K562 (cell line): Measurements from ENCODE around the gene ERAL1. TPM values are rescaled to one million over a fixed set of nuclear protein-coding genes. Genes with fewer than 3 reads are reported as not detected.

ENCODE experiments used
- ERF ChIP-seq: fragments of 450-650 bp; formaldehyde crosslinking; IDR thresholded peaks from 2 replicates; pipeline ENCODE4 v1.4.0; 2020; ENCODE audit warnings: mild to moderate bottlenecking, mixed read lengths
- LARP7 ChIP-seq: fragments of 450-650 bp; IDR thresholded peaks from 2 replicates; pipeline ENCODE4 v1.6.1; 2016
- SIN3A ChIP-seq, 2 experiments: fragments of 150-350 bp in 1 of 2; IDR thresholded peaks; 2 replicates each; pipeline ENCODE4 v1.6.1; 2011 to 2016; ENCODE audit warnings: borderline replicate concordance in 2 of 2, low read depth in 2 of 2, low read length in 2 of 2, mild to moderate bottlenecking in 2 of 2, moderate library complexity in 2 of 2; ENCODE audit not compliant: control insufficient read depth in 1 of 2
- STAT5A ChIP-seq: IDR thresholded peaks from 2 replicates; pipeline ENCODE4 v1.6.1; 2012; ENCODE audit warnings: low read length, inconsistent platforms, borderline replicate concordance
- polyA plus RNA-seq, 8 experiments: library from polyadenylated mRNA; depleted of rRNA in 4 of 8; stranded (reverse) in 5 of 8; unstranded in 3 of 8; fragments of >200 nt; fragmentation: Nextera tagmentation in 2 of 8; fragmentation: Illumina TruSeq in 1 of 8; extraction: Ambion mirVana in 2 of 8; extraction: Trizol in 1 of 8; gene quantifications; 2 replicates each; pipeline versions ENCODE4 v1.2.1 to v1.2.3, GENCODE V29; 2011 to 2014; ENCODE audit warnings: inconsistent platforms in 1 of 8, missing spikeins in 1 of 8
- total RNA-seq, 7 experiments: library from RNA; depleted of rRNA in 6 of 7; stranded (reverse); fragments of >200 nt in 6 of 7; fragmentation: Illumina TruSeq in 2 of 7; extraction: Trizol in 2 of 7; gene quantifications; 2 replicates each; pipeline versions ENCODE4 v1.2.1 to v1.2.3, GENCODE V29; 2011 to 2021; ENCODE audit warnings: low replicate concordance in 1 of 7
- TF ChIP-seq, protein P1 (sequence below): IDR thresholded peaks from 3 replicates; pipeline ENCODE4 v1.6.1; 2011; ENCODE audit warnings: borderline replicate concordance, mild to moderate bottlenecking, moderate library complexity; ENCODE audit not compliant: insufficient read length; ENCODE audit errors: extremely low read depth
- TF ChIP-seq, protein P2 (sequence below): sonication (generic); formaldehyde crosslinking; IDR thresholded peaks from 2 replicates; pipeline ENCODE4 v1.8.0; 2023; ENCODE audit warnings: mild to moderate bottlenecking, missing genetic modification reagents
- TF ChIP-seq, protein P3 (sequence below): fragments of 250-450 bp; sonication (Bioruptor Pico); IDR thresholded peaks from 2 replicates; pipeline ENCODE4 v1.5.0; 2022; ENCODE audit warnings: mild to moderate bottlenecking
- TF ChIP-seq, protein P4 (sequence below), 2 experiments: fragments of 450-650 bp; IDR thresholded peaks; 2 replicates each; pipeline ENCODE4 v1.6.1; 2016; ENCODE audit warnings: mild to moderate bottlenecking in 2 of 2, borderline replicate concordance in 1 of 2, low read depth in 1 of 2, moderate library complexity in 1 of 2

ERAL1 gene
- total and polyA plus RNA-seq, 9 of the 15 experiments (the other 6 are each of a cell fraction or from before 2014, with no cell fraction given), result 37.5 to 351 (median 106) TPM

DNA sequence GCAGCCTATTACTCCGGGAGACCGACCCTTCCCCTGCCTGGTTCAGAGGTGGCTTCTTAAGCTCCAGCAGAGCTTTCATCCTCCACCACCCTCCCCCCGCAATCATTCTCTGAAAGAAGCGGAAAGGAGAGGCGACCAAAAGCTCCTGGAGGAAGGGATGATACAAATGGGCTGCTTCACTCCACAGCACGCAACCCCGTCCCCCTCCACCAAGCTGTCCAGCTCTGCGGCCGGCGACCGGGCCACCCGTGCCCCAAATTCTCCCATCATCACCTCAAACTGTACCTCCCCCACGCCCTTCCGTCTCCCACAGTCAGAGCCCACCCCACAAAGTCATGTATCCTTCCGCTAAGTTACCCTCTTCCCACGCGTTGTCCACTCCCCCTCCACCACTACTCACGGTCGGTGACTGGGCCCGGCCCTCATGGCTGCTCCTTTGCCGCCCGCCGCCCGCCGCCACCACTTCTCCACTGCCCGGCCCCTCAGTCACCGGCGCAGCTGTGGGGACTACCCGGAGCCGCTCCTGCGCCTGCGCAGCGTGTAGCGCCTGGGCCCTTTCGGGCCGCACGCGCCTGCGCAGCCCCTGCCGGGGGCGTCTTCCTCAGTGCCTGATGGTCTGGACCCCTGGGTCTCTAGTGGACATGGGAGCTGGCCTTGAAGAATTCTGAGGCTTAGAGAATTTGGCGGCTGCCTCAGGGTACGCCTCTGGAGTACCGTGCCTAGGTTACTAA, 12.4 kb upstream of the ERAL1 start, which contains the start of gene FAM222B (continued):
- TF ChIP-seq, protein P1, sequence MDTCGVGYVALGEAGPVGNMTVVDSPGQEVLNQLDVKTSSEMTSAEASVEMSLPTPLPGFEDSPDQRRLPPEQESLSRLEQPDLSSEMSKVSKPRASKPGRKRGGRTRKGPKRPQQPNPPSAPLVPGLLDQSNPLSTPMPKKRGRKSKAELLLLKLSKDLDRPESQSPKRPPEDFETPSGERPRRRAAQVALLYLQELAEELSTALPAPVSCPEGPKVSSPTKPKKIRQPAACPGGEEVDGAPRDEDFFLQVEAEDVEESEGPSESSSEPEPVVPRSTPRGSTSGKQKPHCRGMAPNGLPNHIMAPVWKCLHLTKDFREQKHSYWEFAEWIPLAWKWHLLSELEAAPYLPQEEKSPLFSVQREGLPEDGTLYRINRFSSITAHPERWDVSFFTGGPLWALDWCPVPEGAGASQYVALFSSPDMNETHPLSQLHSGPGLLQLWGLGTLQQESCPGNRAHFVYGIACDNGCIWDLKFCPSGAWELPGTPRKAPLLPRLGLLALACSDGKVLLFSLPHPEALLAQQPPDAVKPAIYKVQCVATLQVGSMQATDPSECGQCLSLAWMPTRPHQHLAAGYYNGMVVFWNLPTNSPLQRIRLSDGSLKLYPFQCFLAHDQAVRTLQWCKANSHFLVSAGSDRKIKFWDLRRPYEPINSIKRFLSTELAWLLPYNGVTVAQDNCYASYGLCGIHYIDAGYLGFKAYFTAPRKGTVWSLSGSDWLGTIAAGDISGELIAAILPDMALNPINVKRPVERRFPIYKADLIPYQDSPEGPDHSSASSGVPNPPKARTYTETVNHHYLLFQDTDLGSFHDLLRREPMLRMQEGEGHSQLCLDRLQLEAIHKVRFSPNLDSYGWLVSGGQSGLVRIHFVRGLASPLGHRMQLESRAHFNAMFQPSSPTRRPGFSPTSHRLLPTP, result no peak
- TF ChIP-seq ERF (CRISPR knock-in tag) (no peak), STAT5A (no peak), SIN3A (IDR thresholded peaks at IDR 0.05; ENCODE audit: borderline replicate concordance in 2 of 2, control insufficient read depth in 1 of 2, low read depth in 2 of 2, low read length in 2 of 2) (peak in 1 of 2 experiments; percentile 66; a peak in 1 of 4 replicates), LARP7 (peak; percentile 94)
- TF ChIP-seq, protein P2, sequence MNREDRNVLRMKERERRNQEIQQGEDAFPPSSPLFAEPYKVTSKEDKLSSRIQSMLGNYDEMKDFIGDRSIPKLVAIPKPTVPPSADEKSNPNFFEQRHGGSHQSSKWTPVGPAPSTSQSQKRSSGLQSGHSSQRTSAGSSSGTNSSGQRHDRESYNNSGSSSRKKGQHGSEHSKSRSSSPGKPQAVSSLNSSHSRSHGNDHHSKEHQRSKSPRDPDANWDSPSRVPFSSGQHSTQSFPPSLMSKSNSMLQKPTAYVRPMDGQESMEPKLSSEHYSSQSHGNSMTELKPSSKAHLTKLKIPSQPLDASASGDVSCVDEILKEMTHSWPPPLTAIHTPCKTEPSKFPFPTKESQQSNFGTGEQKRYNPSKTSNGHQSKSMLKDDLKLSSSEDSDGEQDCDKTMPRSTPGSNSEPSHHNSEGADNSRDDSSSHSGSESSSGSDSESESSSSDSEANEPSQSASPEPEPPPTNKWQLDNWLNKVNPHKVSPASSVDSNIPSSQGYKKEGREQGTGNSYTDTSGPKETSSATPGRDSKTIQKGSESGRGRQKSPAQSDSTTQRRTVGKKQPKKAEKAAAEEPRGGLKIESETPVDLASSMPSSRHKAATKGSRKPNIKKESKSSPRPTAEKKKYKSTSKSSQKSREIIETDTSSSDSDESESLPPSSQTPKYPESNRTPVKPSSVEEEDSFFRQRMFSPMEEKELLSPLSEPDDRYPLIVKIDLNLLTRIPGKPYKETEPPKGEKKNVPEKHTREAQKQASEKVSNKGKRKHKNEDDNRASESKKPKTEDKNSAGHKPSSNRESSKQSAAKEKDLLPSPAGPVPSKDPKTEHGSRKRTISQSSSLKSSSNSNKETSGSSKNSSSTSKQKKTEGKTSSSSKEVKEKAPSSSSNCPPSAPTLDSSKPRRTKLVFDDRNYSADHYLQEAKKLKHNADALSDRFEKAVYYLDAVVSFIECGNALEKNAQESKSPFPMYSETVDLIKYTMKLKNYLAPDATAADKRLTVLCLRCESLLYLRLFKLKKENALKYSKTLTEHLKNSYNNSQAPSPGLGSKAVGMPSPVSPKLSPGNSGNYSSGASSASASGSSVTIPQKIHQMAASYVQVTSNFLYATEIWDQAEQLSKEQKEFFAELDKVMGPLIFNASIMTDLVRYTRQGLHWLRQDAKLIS (CRISPR knock-in tag), result no peak
- TF ChIP-seq, protein P3, sequence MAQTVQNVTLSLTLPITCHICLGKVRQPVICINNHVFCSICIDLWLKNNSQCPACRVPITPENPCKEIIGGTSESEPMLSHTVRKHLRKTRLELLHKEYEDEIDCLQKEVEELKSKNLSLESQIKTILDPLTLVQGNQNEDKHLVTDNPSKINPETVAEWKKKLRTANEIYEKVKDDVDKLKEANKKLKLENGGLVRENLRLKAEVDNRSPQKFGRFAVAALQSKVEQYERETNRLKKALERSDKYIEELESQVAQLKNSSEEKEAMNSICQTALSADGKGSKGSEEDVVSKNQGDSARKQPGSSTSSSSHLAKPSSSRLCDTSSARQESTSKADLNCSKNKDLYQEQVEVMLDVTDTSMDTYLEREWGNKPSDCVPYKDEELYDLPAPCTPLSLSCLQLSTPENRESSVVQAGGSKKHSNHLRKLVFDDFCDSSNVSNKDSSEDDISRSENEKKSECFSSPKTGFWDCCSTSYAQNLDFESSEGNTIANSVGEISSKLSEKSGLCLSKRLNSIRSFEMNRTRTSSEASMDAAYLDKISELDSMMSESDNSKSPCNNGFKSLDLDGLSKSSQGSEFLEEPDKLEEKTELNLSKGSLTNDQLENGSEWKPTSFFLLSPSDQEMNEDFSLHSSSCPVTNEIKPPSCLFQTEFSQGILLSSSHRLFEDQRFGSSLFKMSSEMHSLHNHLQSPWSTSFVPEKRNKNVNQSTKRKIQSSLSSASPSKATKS (CRISPR knock-in tag), result no peak
- TF ChIP-seq, protein P4, sequence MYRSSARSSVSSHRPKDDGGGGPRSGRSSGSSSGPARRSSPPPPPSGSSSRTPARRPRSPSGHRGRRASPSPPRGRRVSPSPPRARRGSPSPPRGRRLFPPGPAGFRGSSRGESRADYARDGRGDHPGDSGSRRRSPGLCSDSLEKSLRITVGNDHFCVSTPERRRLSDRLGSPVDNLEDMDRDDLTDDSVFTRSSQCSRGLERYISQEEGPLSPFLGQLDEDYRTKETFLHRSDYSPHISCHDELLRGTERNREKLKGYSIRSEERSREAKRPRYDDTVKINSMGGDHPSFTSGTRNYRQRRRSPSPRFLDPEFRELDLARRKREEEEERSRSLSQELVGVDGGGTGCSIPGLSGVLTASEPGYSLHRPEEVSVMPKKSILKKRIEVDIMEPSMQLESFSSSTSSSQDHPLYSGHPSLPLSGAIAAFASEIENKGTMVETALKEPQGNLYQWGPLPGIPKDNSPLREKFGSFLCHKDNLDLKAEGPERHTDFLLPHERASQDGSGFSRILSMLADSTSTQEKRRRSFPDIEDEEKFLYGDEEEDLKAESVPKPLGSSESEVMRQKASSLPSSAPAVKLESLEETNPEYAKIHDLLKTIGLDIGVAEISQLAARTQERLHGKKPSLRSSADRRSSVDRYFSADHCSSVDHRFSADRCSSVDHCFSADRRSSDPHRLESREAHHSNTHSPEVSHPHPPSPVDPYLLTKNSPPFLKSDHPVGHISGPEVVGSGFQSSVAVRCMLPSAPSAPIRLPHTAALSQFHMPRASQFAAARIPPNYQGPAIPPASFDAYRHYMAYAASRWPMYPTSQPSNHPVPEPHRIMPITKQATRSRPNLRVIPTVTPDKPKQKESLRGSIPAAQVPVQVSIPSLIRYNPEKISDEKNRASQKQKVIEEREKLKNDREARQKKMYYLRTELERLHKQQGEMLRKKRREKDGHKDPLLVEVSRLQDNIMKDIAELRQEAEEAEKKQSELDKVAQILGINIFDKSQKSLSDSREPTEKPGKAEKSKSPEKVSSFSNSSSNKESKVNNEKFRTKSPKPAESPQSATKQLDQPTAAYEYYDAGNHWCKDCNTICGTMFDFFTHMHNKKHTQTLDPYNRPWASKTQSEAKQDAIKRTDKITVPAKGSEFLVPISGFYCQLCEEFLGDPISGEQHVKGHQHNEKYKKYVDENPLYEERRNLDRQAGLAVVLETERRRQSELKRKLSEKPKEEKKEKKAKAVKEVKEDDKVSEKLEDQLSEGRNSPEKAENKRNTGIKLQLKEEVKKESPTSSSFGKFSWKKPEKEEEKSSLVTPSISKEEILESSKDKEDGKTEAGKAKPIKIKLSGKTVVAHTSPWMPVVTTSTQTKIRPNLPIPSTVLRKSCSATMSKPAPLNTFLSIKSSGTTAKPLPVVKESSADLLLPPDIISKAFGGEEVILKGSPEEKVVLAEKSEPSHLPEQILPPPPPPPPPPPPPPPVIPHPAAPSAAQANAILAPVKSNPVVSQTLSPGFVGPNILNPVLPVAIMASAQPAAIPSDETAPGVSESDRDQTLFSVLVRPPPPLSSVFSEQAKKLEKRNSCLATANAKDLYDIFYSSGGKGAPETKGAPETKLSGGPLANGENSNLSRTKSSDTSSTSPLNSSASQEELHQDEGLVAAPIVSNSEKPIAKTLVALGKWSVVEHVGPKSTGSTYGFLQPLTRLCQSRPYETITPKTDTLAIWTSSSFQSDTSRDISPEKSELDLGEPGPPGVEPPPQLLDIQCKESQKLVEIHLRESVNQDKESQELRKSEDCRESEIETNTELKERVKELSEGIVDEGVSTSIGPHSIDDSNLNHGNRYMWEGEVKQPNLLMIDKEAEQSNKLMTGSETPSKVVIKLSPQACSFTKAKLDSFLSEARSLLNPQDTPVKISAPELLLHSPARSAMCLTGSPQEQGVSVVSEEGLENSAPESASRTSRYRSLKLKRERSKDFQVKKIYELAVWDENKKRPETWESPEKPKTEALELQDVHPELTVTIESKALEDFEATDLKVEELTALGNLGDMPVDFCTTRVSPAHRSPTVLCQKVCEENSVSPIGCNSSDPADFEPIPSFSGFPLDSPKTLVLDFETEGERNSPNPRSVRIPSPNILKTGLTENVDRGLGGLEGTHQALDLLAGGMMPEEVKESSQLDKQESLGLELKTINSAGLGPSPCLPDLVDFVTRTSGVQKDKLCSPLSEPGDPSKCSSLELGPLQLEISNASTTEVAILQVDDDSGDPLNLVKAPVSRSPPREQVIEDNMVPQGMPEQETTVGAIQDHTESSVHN (IDR thresholded peaks at IDR 0.05; ENCODE audit: borderline replicate concordance in 1 of 2, low read depth in 1 of 2), result no peak; a peak in 1 of 4 replicates
